IMR-90 (cell line): ENCODE data around the gene MRPL3. TPM values are rescaled to one million over a fixed set of nuclear protein-coding genes. Genes with fewer than 3 reads are reported as not detected.
A peak's percentile ranks its signal among the peaks of the same experiment; 100 is the strongest.

Experiments used
- ATAC-seq: fragments of 200-7000 bp; cut with Tn5 transposase; 2 replicates; pipeline ENCODE4 v1.9.1; 2020; ENCODE audit warnings: low read depth, mild to moderate bottlenecking, moderate library complexity
- BruUV-seq: library from RNA; stranded (reverse); fragments of 400-500 nt; replicated peaks from 2 replicates; lab custom pipeline; 2021; lab: Mats Ljungman, UMichigan
- CTCF ChIA-PET: fragments of 300-600 bp; formaldehyde crosslinking; extraction: SDS; loops from one replicate; lab custom pipeline; 2021; ENCODE audit warnings: antibody characterized with exemption; lab: Yijun Ruan, JAX
- POLR2A ChIA-PET: fragments of 300-600 bp; sonication (Branson Sonifier 250); formaldehyde crosslinking; loops from one replicate; lab custom pipeline; 2022; ENCODE audit warnings: antibody characterized with exemption; ENCODE audit not compliant: unreplicated experiment; lab: Charles Lee
- DNase-seq: peaks from one replicate; pipeline ENCODE4 v3.0.0; 2013
- H2AFZ ChIP-seq: replicated peaks from 2 replicates; pipeline ENCODE3; 2013; ENCODE audit warnings: low read length, mild to moderate bottlenecking; ENCODE audit not compliant: poor library complexity
- H2AK5ac ChIP-seq: 2 replicates; pipeline ENCODE4 v1.6.1; 2013; ENCODE audit warnings: low read depth, low read length, inconsistent platforms
- H2AK9ac ChIP-seq: replicated peaks from 2 replicates; pipeline ENCODE3; 2013; ENCODE audit warnings: mild to moderate bottlenecking, low read depth, low read length, moderate library complexity; ENCODE audit not compliant: poor library complexity
- H2BK120ac ChIP-seq: 2 replicates; pipeline ENCODE4 v1.6.1; 2013; ENCODE audit warnings: low read depth, low read length, inconsistent platforms
- H2BK15ac ChIP-seq: 3 replicates; pipeline ENCODE4 v1.6.1; 2013; ENCODE audit warnings: low read depth, low read length, inconsistent platforms
- H2BK20ac ChIP-seq: 2 replicates; pipeline ENCODE4 v1.6.1; 2013; ENCODE audit warnings: low read depth, mild to moderate bottlenecking, inconsistent platforms, low read length, moderate library complexity
- H2BK5ac ChIP-seq: 2 replicates; pipeline ENCODE4 v1.6.1; 2013; ENCODE audit warnings: mild to moderate bottlenecking, low read depth, low read length, inconsistent platforms; ENCODE audit not compliant: poor library complexity, severe bottlenecking
- H3K14ac ChIP-seq: replicated peaks from 2 replicates; pipeline ENCODE4 v1.6.1; 2013; ENCODE audit warnings: low read depth, low read length, inconsistent platforms
- H3K18ac ChIP-seq: 2 replicates; pipeline ENCODE4 v1.6.1; 2013; ENCODE audit warnings: low read depth, low read length, control low read depth
- H3K23ac ChIP-seq: 2 replicates; pipeline ENCODE4 v1.6.1; 2013; ENCODE audit warnings: low read depth, low read length, inconsistent platforms
- H3K27ac ChIP-seq: 2 replicates; pipeline ENCODE4 v1.5.1; 2013; ENCODE audit warnings: mild to moderate bottlenecking, control low read depth, low read length; ENCODE audit not compliant: insufficient read depth
- H3K27me3 ChIP-seq: 2 replicates; pipeline ENCODE4 v1.6.1; 2013; ENCODE audit warnings: low read length; ENCODE audit not compliant: control insufficient read depth, insufficient read depth
- H3K36me3 ChIP-seq: 2 replicates; pipeline ENCODE4 v1.6.1; 2013; ENCODE audit warnings: low read length, mixed read lengths; ENCODE audit not compliant: control insufficient read depth, insufficient read depth
- H3K4ac ChIP-seq: 2 replicates; pipeline ENCODE4 v1.6.1; 2013; ENCODE audit warnings: low read depth, low read length, inconsistent platforms
- H3K4me1 ChIP-seq: 2 replicates; pipeline ENCODE4 v1.6.1; 2013; ENCODE audit warnings: low read length, mixed read lengths; ENCODE audit not compliant: control insufficient read depth, insufficient read depth
- H3K4me2 ChIP-seq: 2 replicates; pipeline ENCODE4 v1.6.1; 2013; ENCODE audit warnings: low read depth, mild to moderate bottlenecking, control low read depth, low read length, moderate library complexity
- H3K4me3 ChIP-seq: 2 replicates; pipeline ENCODE4 v1.5.1; 2013; ENCODE audit warnings: low read depth, mild to moderate bottlenecking, control low read depth, low read length, moderate library complexity; ENCODE audit not compliant: insufficient read depth
- H3K56ac ChIP-seq: 2 replicates; pipeline ENCODE4 v1.6.1; 2013; ENCODE audit warnings: low read length, inconsistent platforms; ENCODE audit not compliant: insufficient read depth; ENCODE audit errors: extremely low read depth
- H3K79me1 ChIP-seq, 2 experiments: 2 replicates each; pipeline ENCODE4 v1.6.1; 2013; ENCODE audit warnings: low read length in 2 of 2, inconsistent platforms in 1 of 2, low read depth in 1 of 2
- H3K9ac ChIP-seq: 2 replicates; pipeline ENCODE4 v1.6.1; 2013; ENCODE audit warnings: low read depth, low read length, control low read depth
- H3K9me1 ChIP-seq: 2 replicates; pipeline ENCODE4 v1.6.1; 2013; ENCODE audit warnings: low read length, inconsistent platforms; ENCODE audit not compliant: insufficient read depth
- H3K9me3 ChIP-seq: 2 replicates; pipeline ENCODE4 v1.6.1; 2013; ENCODE audit warnings: low read length; ENCODE audit not compliant: control insufficient read depth, insufficient read depth
- H4K20me1 ChIP-seq: 2 replicates; pipeline ENCODE4 v1.6.1; 2013; ENCODE audit warnings: low read length, inconsistent platforms; ENCODE audit not compliant: insufficient read depth
- H4K5ac ChIP-seq: 2 replicates; pipeline ENCODE4 v1.6.1; 2013; ENCODE audit warnings: mild to moderate bottlenecking, low read depth, low read length, control low read depth
- H4K8ac ChIP-seq, 2 experiments: 2 replicates each; pipeline ENCODE4 v1.6.1; 2013; ENCODE audit warnings: low read depth in 2 of 2, low read length in 2 of 2, control low read depth in 1 of 2, inconsistent platforms in 1 of 2
- H4K91ac ChIP-seq: 2 replicates; pipeline ENCODE4 v1.6.1; 2013; ENCODE audit warnings: low read depth, low read length, inconsistent platforms; ENCODE audit not compliant: insufficient read depth
- BHLHE40 ChIP-seq: fragments of 150-350 bp; IDR thresholded peaks from 2 replicates; pipeline ENCODE4 v1.6.1; 2016; ENCODE audit warnings: mild to moderate bottlenecking, low read depth, low read length
- CHD1 ChIP-seq: IDR thresholded peaks from 2 replicates; pipeline ENCODE4 v1.6.1; 2012; ENCODE audit warnings: low read depth, low read length, improper control_type of control experiment
- FOS ChIP-seq: fragments of 150-350 bp; IDR thresholded peaks from 2 replicates; pipeline ENCODE4 v1.6.1; 2016; ENCODE audit warnings: low read depth, low read length
- RFX5 ChIP-seq: IDR thresholded peaks from 2 replicates; pipeline ENCODE4 v1.8.0; 2012; ENCODE audit warnings: low read depth, mild to moderate bottlenecking, low read length, moderate library complexity
- SMC3 ChIP-seq: fragments of 150-350 bp; IDR thresholded peaks from 2 replicates; pipeline ENCODE4 v1.6.1; 2016; ENCODE audit warnings: low read depth, mild to moderate bottlenecking, antibody characterized with exemption, low read length, moderate library complexity
- USF2 ChIP-seq: fragments of 150-350 bp; IDR thresholded peaks from 2 replicates; pipeline ENCODE4 v1.6.1; 2017; ENCODE audit warnings: mild to moderate bottlenecking, antibody characterized with exemption, low read length, low read depth
- WGBS, 2 experiments: methylation state at CpG; one replicate each; pipeline versions ENCODE4 v1.1.5 to v1.1.7; 2013; ENCODE audit warnings: missing lambda C conversion rate in 2 of 2; ENCODE audit not compliant: insufficient read length in 1 of 2; ENCODE audit errors: extremely low coverage in 2 of 2; 5-methylcytosine and 5-hydroxymethylcytosine counted together
- dilution Hi-C: fragments of 300-500 bp; cut with HindIII; formaldehyde crosslinking; loops from one replicate; pipeline ENCODE4 v1.14.3; 2018; ENCODE audit warnings: low sequenced_read_pairs; ENCODE audit not compliant: unreplicated experiment
- in situ Hi-C: fragments of 300-500 bp; cut with MboI; formaldehyde crosslinking; loops from 3 replicates; pipeline ENCODE4 v1.14.3; 2019; ENCODE audit warnings: low sequenced_read_pairs, inconsistent platforms, mixed read lengths
- intact Hi-C: fragments of 100-400 bp; cut with micrococcal nuclease; formaldehyde crosslinking; loops from 2 replicates; pipeline ENCODE4 v1.10.0; 2022
- microRNA-seq, 2 experiments: library from miRNA; stranded (forward) in 1 of 2; unstranded in 1 of 2; fragments of 10-50 nt in 1 of 2; fragments of <30 nt in 1 of 2; gene quantifications in 1 of 2; microRNA quantifications in 1 of 2; one replicate each; pipeline versions ENCODE3 to v1.1.0; 2013 to 2020; ENCODE audit not compliant: insufficient read depth in 1 of 2, insufficient read length in 1 of 2, unreplicated experiment in 1 of 2
- polyA plus RNA-seq, 3 experiments: library from polyadenylated mRNA; depleted of rRNA; stranded (reverse); fragments of >200 nt; gene quantifications; 2 replicates each; pipeline ENCODE4 v1.2.3, GENCODE V29; 2012; ENCODE audit warnings: low replicate concordance in 1 of 3
- small RNA-seq, 5 experiments: library from RNA; depleted of rRNA; stranded (forward); fragments of <200 nt; gene quantifications; one replicate each; pipeline ENCODE3, GENCODE V24; 2012
- total RNA-seq: library from RNA; depleted of rRNA; stranded (reverse); fragments of >200 nt; gene quantifications from 2 replicates; pipeline ENCODE4 v1.2.3, GENCODE V29; 2012; rRNA removed

Gene MRPL3
- total and polyA plus RNA-seq, 2 of the 4 experiments (the other 2 are of a cell fraction): 107 to 206 TPM

- Histone ChIP-seq H3K4ac (no peak overlapping the region), H2BK15ac (no peak overlapping the region), H3K18ac (no peak overlapping the region), H3K4me2 (no peak overlapping the region), H3K27me3 (no peaks in the 10 kb centered on the region), H3K4me1 (no peaks in the 10 kb centered on the region), H3K56ac (no peak overlapping the region), H2AK9ac (no peak overlapping the region), H4K5ac (no peak overlapping the region), H3K23ac (no peak overlapping the region), H3K79me1 (no peaks in the 10 kb centered on the region), H3K9me1 (no peaks in the 10 kb centered on the region), H3K14ac (no peak overlapping the region), H3K27ac (no peak overlapping the region), H3K36me3 (no peaks in the 10 kb centered on the region), H2BK20ac (no peak overlapping the region), H2BK120ac (no peak overlapping the region), H2BK5ac (no peak overlapping the region), H3K9ac (no peak overlapping the region), H4K20me1 (no peaks in the 10 kb centered on the region), H2AK5ac (no peak overlapping the region), H4K8ac (no peak overlapping the region), H2AFZ (no peak overlapping the region), H4K91ac (no peak overlapping the region), H3K4me3 (no peak overlapping the region), H3K9me3 (no peaks in the 10 kb centered on the region)
- in situ Hi-C loops (no loop called here), dilution Hi-C loops (no loop called here), intact Hi-C loops (no loop called here)
- DNase-seq (no peak), ATAC-seq (no peak)
- TF ChIP-seq USF2 (no peak), SMC3 (no peak), FOS (no peak), BHLHE40 (no peak), RFX5 (no peak), CHD1 (no peak)
- POLR2A ChIA-PET: no interaction called here
- 100% methylated on average over 1 of the region's 2 CpGs; no CpG with 5 or more reads in 1 of the 2 experiments for WGBS, 2 experiments
- CTCF ChIA-PET: no interaction called here
- no TSS peak for BruUV-seq
Observed at GRCh38 chr3:131417751-131418150, 85.0 kb downstream of the MRPL3 start.

Small RNAs within 50 kb of the gene (microRNA-seq; reads per million reads assigned to microRNA genes)
- gene AC107027.2 (ENCODE audit: insufficient read depth, insufficient read length) (not detected), gene SNORA58 (ENCODE audit: insufficient read depth, insufficient read length) (58.9 reads per million, percentile 77 among the genes with 10 or more reads in this experiment)

Small RNAs within 50 kb of the gene (small RNA-seq; reads per million reads assigned to genes)
- gene AC107027.2 (0 reads per million in 5 experiments), gene SNORA58 (14.1 to 324 (median 55.9) reads per million in 5 experiments)

Other genes with a start within 250 kb of the MRPL3 start
- 7.8 and 10.4 TPM in 2 replicates for gene NUDT16, start 121.2 kb downstream of the MRPL3 start, total RNA-seq
- gene NUDT16, start 121.2 kb downstream of the MRPL3 start, polyA plus RNA-seq (2012; rRNA removed): 7.6 and 8.9 TPM in 2 replicates